Liver (tissue), 9 donors: Measurements from ENCODE around the gene CCNI2. TPM values are rescaled to one million over a fixed set of nuclear protein-coding genes. Genes with fewer than 3 reads are reported as not detected.

ENCODE experiments used
- DNase-seq: peaks from one replicate; pipeline ENCODE4 v3.0.0-alpha.2; 2017; ENCODE audit warnings: low spot score
- H3K27ac ChIP-seq, 2 donors: one replicate each; pipeline ENCODE4 v1.7.0; 2013; ENCODE audit warnings: inconsistent platforms in 2 of 2, low read length in 2 of 2, control low read depth in 1 of 2, low read depth in 1 of 2, mild to moderate bottlenecking in 1 of 2
- H3K27me3 ChIP-seq, 4 donors: one replicate each; pipeline versions ENCODE4 v1.6.1 to v1.7.0; 2013; ENCODE audit warnings: low read length in 3 of 4, inconsistent platforms in 1 of 4, mild to moderate bottlenecking in 1 of 4, moderate library complexity in 1 of 4; ENCODE audit not compliant: control insufficient read depth in 4 of 4, insufficient read depth in 4 of 4
- H3K36me3 ChIP-seq, 4 donors: one replicate each; pipeline versions ENCODE4 v1.6.1 to v1.7.0; 2013; ENCODE audit warnings: low read length in 3 of 4, mild to moderate bottlenecking in 3 of 4, low read depth in 1 of 4, moderate library complexity in 1 of 4; ENCODE audit not compliant: control insufficient read depth in 4 of 4, insufficient read depth in 3 of 4
- H3K4me1 ChIP-seq, 4 donors: one replicate each; pipeline versions ENCODE4 v1.6.1 to v1.7.0; 2013; ENCODE audit warnings: low read length in 3 of 4, mild to moderate bottlenecking in 3 of 4, moderate library complexity in 1 of 4; ENCODE audit not compliant: control insufficient read depth in 4 of 4, insufficient read depth in 4 of 4
- H3K4me3 ChIP-seq, 3 donors: one replicate each; pipeline versions ENCODE4 v1.6.1 to v1.7.0; 2013; ENCODE audit warnings: low read length in 3 of 3, control low read depth in 1 of 3, low read depth in 1 of 3, mild to moderate bottlenecking in 1 of 3
- H3K9ac ChIP-seq, 2 donors: one replicate each; pipeline ENCODE4 v1.7.0; 2013; ENCODE audit warnings: low read length in 2 of 2, mild to moderate bottlenecking in 2 of 2, moderate library complexity in 2 of 2, control low read depth in 1 of 2, low read depth in 1 of 2
- H3K9me3 ChIP-seq, 4 donors: one replicate each; pipeline versions ENCODE4 v1.6.1 to v1.7.0; 2013; ENCODE audit warnings: low read length in 3 of 4; ENCODE audit not compliant: control insufficient read depth in 4 of 4
- EGR1 ChIP-seq, 2 donors: IDR thresholded peaks; 2 replicates each; pipeline ENCODE4 v1.6.1; 2016 to 2018; ENCODE audit warnings: antibody characterized with exemption in 2 of 2, low read depth in 2 of 2
- FOXA1 ChIP-seq: IDR thresholded peaks from 2 replicates; pipeline ENCODE4 v1.6.1; 2016; ENCODE audit warnings: antibody characterized with exemption
- GABPA ChIP-seq, 2 donors: IDR thresholded peaks in 1 of 2; conservative IDR thresholded peaks in 1 of 2; 2 replicates each; pipeline ENCODE4 v1.6.1; 2016; ENCODE audit warnings: antibody characterized with exemption in 2 of 2, mild to moderate bottlenecking in 1 of 2, moderate library complexity in 1 of 2
- HNF4A ChIP-seq, 2 donors: conservative IDR thresholded peaks; 2 replicates each; pipeline ENCODE4 v1.6.1; 2016; ENCODE audit warnings: antibody characterized with exemption in 2 of 2, mild to moderate bottlenecking in 2 of 2
- HNF4G ChIP-seq: IDR thresholded peaks from 2 replicates; pipeline ENCODE4 v1.6.1; 2016; ENCODE audit warnings: antibody characterized with exemption
- JUND ChIP-seq, 2 donors: IDR thresholded peaks; 2 replicates each; pipeline ENCODE4 v1.6.1; 2016; ENCODE audit warnings: antibody characterized with exemption in 2 of 2
- NR2F2 ChIP-seq: IDR thresholded peaks from 2 replicates; pipeline ENCODE4 v1.6.1; 2016; ENCODE audit warnings: antibody characterized with exemption
- RAD21 ChIP-seq, 2 donors: IDR thresholded peaks; 2 replicates each; pipeline ENCODE4 v1.6.1; 2016; ENCODE audit warnings: antibody characterized with exemption in 2 of 2, mild to moderate bottlenecking in 2 of 2
- RXRA ChIP-seq, 2 donors: IDR thresholded peaks; 2 replicates each; pipeline ENCODE4 v1.6.1; 2017 to 2018; ENCODE audit warnings: antibody characterized with exemption in 2 of 2, mild to moderate bottlenecking in 1 of 2
- TAF1 ChIP-seq: conservative IDR thresholded peaks from 2 replicates; pipeline ENCODE4 v1.6.1; 2016; ENCODE audit warnings: antibody characterized with exemption, mild to moderate bottlenecking
- YY1 ChIP-seq: IDR thresholded peaks from 2 replicates; pipeline ENCODE4 v1.6.1; 2016; ENCODE audit warnings: antibody characterized with exemption, mild to moderate bottlenecking
- WGBS: extraction: QIAGEN DNeasy Blood & Tissue Kit; methylation state at CpG from one replicate; pipeline ENCODE4 v1.1.7; 2013; 5-methylcytosine and 5-hydroxymethylcytosine counted together
- polyA plus RNA-seq, 2 donors: library from polyadenylated mRNA; stranded (reverse) in 1 of 2; unstranded in 1 of 2; fragments of 200-250 nt in 1 of 2; fragments of >200 nt in 1 of 2; fragmentation: Nextera tagmentation in 1 of 2; extraction: Ambion mirVana in 1 of 2; gene quantifications; one replicate each; pipeline versions ENCODE4 v1.2.1 to v1.2.3, GENCODE V29; 2013 to 2015
- total RNA-seq, 2 donors: library from RNA; depleted of rRNA; stranded (reverse); fragments of >200 nt; gene quantifications; one replicate each; pipeline ENCODE4 v1.2.3, GENCODE V29; 2014
- TF ChIP-seq, protein P1 (sequence below): IDR thresholded peaks from 2 replicates; pipeline ENCODE4 v1.6.1; 2016; ENCODE audit warnings: antibody characterized with exemption
- TF ChIP-seq, protein P2 (sequence below): IDR thresholded peaks from 2 replicates; pipeline ENCODE4 v1.6.1; 2016; ENCODE audit warnings: antibody characterized with exemption
- TF ChIP-seq, protein P3 (sequence below): IDR thresholded peaks from 2 replicates; pipeline ENCODE4 v1.6.1; 2016; ENCODE audit warnings: antibody characterized with exemption, mild to moderate bottlenecking
- TF ChIP-seq, protein P4 (sequence below): fragments of 150-350 bp; IDR thresholded peaks from 2 replicates; pipeline ENCODE4 v1.5.1; 2017; ENCODE audit warnings: improper control_type of control experiment, low read depth, low read length; ENCODE audit not compliant: missing input control
- TF ChIP-seq, protein P5 (sequence below): IDR thresholded peaks from 2 replicates; pipeline ENCODE4 v1.6.1; 2016; ENCODE audit warnings: antibody characterized with exemption
- donor health status: healthy.
- donor health status: healthy.
- donor health status: healthy.
- donor health status: healthy.
- donor health status: healthy.

The CCNI2 gene
- total and polyA plus RNA-seq, 4 donors = 0.02 to 0.57 (median 0.11) TPM

DNA sequence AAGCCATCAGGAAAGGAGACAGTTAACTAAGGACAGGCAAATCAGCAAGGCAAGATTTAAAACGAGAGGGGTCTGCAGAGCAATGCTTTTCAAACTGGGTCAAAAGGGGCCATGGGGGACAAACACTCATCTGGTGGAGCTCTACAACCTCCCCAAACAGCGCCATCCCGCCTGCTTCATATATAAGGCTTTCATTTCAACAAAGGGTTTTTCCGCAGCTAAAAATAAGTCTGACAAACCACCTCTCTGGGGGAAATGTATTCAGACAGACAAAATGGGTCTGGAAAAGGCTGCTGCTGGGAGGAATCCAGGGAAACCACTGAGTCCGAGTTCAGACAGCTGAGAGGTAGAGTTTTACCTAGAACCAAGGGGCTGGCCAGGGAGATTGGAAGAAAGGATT is 38.1 kb downstream of the CCNI2 start:
- Histone ChIP-seq H3K36me3 (no peaks in the 10 kb centered on the region), H3K4me1 (peaks cover 0 to 23% (median 18%) of the 10 kb centered on the region in 4 donors), H3K27me3 (no peaks in the 10 kb centered on the region), H3K9me3 (no peaks in the 10 kb centered on the region), H3K4me3 (no peak overlapping the region), H3K9ac (no peak overlapping the region), H3K27ac (no peak overlapping the region)
- TF ChIP-seq NR2F2 = no peak
- TF ChIP-seq FOXA1 = no peak
- no peak for TF ChIP-seq YY1
- no peak for TF ChIP-seq TAF1
- TF ChIP-seq GABPA (IDR thresholded peaks at IDR 0.05 in 1 of 2, conservative IDR thresholded peaks at IDR 0.05 in 1 of 2) = no peak
- TF ChIP-seq RXRA (IDR thresholded peaks at IDR 0.05) = no peak
- TF ChIP-seq, protein P1, sequence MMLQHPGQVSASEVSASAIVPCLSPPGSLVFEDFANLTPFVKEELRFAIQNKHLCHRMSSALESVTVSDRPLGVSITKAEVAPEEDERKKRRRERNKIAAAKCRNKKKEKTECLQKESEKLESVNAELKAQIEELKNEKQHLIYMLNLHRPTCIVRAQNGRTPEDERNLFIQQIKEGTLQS = no peak
- no peak for TF ChIP-seq EGR1 (IDR thresholded peaks at IDR 0.05; ENCODE audit: low read depth in 2 of 2)
- no peak for DNase-seq
- 85% methylated on average over 5 of the region's 5 CpGs for WGBS

DNA sequence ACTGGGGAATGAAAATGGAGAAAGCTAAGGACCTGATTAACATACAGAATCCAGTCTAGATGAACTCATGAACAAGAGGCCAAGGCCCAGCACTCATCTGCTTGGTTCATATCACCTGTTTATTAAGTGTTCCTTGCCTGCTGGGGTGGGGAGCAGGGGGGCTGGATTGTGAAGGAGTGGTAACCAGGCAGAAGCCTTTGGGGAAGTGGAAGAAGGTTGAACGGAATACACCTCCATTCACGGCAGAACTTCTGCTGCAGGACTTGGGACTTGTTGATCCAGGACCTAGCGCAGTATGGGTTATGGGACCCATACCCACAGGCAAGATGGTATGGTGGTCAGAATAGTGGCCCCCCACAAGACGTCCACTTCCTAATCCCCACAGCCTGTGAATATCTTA is 38.6 kb downstream of the CCNI2 start:
- Histone ChIP-seq H3K4me1 (peaks cover 0 to 26% (median 19%) of the 10 kb centered on the region in 4 donors), H3K9ac (no peak overlapping the region), H3K9me3 (no peaks in the 10 kb centered on the region), H3K27me3 (no peaks in the 10 kb centered on the region), H3K27ac (no peak overlapping the region), H3K36me3 (no peaks in the 10 kb centered on the region), H3K4me3 (no peak overlapping the region)
- DNase-seq = no peak
- TF ChIP-seq, protein P2, sequence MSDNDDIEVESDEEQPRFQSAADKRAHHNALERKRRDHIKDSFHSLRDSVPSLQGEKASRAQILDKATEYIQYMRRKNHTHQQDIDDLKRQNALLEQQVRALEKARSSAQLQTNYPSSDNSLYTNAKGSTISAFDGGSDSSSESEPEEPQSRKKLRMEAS = no peak
- TF ChIP-seq HNF4G = no peak
- TF ChIP-seq, protein P3, sequence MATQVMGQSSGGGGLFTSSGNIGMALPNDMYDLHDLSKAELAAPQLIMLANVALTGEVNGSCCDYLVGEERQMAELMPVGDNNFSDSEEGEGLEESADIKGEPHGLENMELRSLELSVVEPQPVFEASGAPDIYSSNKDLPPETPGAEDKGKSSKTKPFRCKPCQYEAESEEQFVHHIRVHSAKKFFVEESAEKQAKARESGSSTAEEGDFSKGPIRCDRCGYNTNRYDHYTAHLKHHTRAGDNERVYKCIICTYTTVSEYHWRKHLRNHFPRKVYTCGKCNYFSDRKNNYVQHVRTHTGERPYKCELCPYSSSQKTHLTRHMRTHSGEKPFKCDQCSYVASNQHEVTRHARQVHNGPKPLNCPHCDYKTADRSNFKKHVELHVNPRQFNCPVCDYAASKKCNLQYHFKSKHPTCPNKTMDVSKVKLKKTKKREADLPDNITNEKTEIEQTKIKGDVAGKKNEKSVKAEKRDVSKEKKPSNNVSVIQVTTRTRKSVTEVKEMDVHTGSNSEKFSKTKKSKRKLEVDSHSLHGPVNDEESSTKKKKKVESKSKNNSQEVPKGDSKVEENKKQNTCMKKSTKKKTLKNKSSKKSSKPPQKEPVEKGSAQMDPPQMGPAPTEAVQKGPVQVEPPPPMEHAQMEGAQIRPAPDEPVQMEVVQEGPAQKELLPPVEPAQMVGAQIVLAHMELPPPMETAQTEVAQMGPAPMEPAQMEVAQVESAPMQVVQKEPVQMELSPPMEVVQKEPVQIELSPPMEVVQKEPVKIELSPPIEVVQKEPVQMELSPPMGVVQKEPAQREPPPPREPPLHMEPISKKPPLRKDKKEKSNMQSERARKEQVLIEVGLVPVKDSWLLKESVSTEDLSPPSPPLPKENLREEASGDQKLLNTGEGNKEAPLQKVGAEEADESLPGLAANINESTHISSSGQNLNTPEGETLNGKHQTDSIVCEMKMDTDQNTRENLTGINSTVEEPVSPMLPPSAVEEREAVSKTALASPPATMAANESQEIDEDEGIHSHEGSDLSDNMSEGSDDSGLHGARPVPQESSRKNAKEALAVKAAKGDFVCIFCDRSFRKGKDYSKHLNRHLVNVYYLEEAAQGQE = no peak
- TF ChIP-seq, protein P4, sequence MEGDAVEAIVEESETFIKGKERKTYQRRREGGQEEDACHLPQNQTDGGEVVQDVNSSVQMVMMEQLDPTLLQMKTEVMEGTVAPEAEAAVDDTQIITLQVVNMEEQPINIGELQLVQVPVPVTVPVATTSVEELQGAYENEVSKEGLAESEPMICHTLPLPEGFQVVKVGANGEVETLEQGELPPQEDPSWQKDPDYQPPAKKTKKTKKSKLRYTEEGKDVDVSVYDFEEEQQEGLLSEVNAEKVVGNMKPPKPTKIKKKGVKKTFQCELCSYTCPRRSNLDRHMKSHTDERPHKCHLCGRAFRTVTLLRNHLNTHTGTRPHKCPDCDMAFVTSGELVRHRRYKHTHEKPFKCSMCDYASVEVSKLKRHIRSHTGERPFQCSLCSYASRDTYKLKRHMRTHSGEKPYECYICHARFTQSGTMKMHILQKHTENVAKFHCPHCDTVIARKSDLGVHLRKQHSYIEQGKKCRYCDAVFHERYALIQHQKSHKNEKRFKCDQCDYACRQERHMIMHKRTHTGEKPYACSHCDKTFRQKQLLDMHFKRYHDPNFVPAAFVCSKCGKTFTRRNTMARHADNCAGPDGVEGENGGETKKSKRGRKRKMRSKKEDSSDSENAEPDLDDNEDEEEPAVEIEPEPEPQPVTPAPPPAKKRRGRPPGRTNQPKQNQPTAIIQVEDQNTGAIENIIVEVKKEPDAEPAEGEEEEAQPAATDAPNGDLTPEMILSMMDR = no peak
- TF ChIP-seq RAD21 (IDR thresholded peaks at IDR 0.05) = no peak
- TF ChIP-seq YY1 = no peak
- TF ChIP-seq TAF1 = no peak
- TF ChIP-seq, protein P5, sequence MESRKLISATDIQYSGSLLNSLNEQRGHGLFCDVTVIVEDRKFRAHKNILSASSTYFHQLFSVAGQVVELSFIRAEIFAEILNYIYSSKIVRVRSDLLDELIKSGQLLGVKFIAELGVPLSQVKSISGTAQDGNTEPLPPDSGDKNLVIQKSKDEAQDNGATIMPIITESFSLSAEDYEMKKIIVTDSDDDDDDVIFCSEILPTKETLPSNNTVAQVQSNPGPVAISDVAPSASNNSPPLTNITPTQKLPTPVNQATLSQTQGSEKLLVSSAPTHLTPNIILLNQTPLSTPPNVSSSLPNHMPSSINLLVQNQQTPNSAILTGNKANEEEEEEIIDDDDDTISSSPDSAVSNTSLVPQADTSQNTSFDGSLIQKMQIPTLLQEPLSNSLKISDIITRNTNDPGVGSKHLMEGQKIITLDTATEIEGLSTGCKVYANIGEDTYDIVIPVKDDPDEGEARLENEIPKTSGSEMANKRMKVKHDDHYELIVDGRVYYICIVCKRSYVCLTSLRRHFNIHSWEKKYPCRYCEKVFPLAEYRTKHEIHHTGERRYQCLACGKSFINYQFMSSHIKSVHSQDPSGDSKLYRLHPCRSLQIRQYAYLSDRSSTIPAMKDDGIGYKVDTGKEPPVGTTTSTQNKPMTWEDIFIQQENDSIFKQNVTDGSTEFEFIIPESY = no peak
- TF ChIP-seq FOXA1 = no peak
- no peak for TF ChIP-seq HNF4A (conservative IDR thresholded peaks at IDR 0.05)
- TF ChIP-seq EGR1 (IDR thresholded peaks at IDR 0.05; ENCODE audit: low read depth in 2 of 2) = no peak
- TF ChIP-seq RXRA (IDR thresholded peaks at IDR 0.05) = no peak
- TF ChIP-seq JUND (IDR thresholded peaks at IDR 0.05) = no peak
- 93% methylated on average over 4 of the region's 4 CpGs for WGBS
